Bone marrow (tissue), 2 donors: Measurements from ENCODE around the gene FAM168A.
A peak's percentile ranks its signal among the peaks of the same experiment; 100 is the strongest.

ENCODE experiments used
- DNase-seq, 2 donors: peaks; one replicate each; lab custom pipeline; 2025; lab: John Stamatoyannopoulos, UW

Gene FAM168A

GRCh38 chr11:73556966-73557365 is 40.9 kb downstream of the FAM168A start:
- DNase-seq: no peak

DNA sequence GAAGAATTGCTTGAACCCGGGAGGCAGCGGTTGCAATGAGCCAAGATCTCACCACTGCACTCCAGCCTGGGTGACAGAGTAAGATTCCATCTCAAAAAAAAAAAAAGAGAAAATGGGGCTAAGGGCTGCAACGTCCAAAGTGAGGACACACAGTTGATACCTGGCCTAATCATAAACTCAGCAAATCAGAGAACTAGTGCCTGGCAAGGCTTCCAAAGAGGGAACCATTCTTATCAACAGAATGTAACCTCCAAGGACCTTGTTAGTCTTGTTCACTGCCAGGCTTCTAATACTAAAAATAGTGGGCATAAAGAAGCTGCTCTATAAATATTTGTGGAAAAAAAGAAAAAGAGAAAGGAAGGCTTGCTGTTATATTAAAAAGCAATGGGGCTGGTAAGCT is 42.3 kb downstream of the FAM168A start:
- DNase-seq: no peak

- no peak for DNase-seq
Observed at GRCh38 chr11:73554671-73555320, 43.1 kb downstream of the FAM168A start.

- no peak for DNase-seq
Observed at GRCh38 chr11:73553266-73553665, 44.6 kb downstream of the FAM168A start.

GRCh38 chr11:73551677-73552076 is 46.2 kb downstream of the FAM168A start:
- DNase-seq: no peak

DNA sequence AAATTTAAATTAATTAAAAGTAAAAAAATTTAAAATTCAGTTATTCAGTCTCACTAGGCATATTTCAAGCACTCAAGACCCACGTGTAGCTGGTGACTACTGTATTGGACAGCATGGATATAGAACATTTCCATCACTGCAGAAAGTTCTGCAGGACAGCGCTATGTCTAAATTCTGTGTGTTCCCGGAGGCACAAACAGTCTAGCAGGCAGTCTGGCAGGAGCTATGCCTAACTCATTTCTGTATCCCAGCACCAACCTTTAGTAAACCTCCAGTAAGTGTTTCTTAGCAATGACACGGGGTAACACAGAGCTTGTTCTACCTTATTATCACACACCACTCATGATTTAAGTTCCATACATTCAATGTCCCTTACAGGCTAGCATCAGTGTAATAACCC is 48.5 kb downstream of the FAM168A start:
- DNase-seq: no peak

GRCh38 chr11:73547706-73548595 is 50.0 kb downstream of the FAM168A start:
- no peak for DNase-seq

- no peak for DNase-seq
Observed at GRCh38 chr11:73542175-73542574, 55.7 kb downstream of the FAM168A start.

DNA sequence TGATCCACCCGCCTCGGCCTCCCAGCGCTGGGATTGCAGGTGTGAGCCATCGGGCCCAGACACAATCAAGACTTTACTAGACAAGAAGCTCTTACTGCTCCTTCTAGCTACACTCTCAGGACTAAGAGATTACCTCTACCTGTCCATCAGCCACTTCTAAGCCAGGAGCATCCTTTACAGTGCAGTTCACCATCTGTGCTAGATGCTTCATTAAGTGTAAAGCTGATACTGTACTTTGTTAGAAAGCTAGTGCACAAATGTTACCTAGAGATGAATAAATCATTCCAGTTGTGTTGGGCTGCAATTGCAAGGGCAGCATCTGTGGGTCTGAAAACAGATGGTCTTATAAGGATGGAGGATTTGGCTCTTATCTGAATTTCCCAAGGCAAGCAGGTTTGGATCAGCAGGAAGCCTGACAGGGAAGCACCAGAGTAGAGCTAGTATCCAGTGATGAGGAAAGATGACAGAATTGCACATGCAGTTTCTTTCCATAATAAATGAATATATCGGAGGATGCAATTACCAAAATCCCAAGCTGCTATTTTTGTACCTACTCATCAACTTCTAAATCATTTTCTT is 58.3 kb downstream of the FAM168A start:
- DNase-seq: no peak

GRCh38 chr11:73538381-73538872 is 59.5 kb downstream of the FAM168A start:
- peak in 1 of 2 donors; percentile 82 for DNase-seq

- DNase-seq: no peak
Observed at GRCh38 chr11:73537969-73538368, 59.9 kb downstream of the FAM168A start.

DNA sequence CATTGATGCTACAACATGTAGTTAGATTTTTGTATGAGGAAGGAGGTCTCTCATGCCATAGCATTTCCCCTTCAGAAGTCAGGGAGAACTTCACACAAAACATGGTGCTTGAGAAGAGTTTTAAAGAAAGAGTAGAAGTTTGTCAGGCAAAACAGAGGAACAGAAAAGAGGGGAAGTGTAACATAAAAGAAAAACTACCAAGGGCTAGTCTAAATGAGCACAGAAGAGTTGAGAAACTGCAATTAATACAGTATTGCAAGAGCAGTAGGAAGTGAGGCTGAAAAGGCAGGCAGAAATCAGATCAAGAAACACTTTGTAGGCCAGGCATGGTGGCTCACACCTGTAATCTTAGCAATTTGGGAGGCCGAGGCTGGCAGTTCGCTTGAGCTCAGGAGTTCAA is 61.0 kb downstream of the FAM168A start:
- DNase-seq: no peak

- no peak for DNase-seq
Observed at GRCh38 chr11:73532310-73532709, 65.6 kb downstream of the FAM168A start.

- no peak for DNase-seq
Observed at GRCh38 chr11:73531386-73531785, 66.5 kb downstream of the FAM168A start.

DNA sequence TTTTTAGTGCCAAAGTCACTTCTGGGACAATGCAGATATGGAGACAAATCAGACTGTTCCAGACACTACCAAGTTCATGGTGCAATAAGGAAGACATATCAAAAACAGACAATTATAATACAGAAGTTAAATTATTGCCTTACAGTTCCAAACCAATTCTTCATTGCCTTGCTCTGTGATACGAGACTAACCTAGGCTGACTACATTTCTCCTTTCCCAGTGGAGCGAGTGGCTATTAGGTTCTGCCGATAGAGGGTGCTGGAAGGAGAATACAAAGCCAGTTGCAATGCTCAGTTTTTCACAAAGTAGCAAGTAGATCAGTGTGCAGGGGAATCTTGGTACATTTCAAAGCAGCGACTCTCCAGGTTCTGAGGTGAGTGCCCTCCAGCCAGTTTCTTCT is 67.8 kb downstream of the FAM168A start:
- peak in 1 of 2 donors; percentile 14 for DNase-seq

- no peak for DNase-seq
Observed at GRCh38 chr11:73529204-73529530, 68.7 kb downstream of the FAM168A start.

- peak in 1 of 2 donors; percentile 39 for DNase-seq
Observed at GRCh38 chr11:73528483-73529203, 69.3 kb downstream of the FAM168A start.

DNA sequence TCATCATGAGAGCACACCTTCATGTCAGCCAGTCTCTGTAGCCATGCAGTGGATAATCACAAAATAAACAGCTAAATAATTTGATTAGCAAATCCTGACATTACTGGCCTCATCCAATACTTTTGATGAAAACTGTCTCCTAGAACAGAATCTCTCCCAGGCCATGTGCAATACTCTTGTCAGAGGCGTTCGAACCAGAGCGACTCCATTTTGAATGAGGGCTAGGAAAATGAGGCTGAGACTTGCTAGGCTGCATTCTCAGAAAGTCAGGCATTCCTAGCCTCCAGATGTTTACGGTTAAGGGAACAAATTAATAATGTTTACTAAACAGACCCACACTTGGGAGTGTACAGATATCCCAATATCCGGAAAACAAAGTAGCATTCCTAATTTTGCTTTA is 69.9 kb downstream of the FAM168A start:
- DNase-seq: no peak

DNA sequence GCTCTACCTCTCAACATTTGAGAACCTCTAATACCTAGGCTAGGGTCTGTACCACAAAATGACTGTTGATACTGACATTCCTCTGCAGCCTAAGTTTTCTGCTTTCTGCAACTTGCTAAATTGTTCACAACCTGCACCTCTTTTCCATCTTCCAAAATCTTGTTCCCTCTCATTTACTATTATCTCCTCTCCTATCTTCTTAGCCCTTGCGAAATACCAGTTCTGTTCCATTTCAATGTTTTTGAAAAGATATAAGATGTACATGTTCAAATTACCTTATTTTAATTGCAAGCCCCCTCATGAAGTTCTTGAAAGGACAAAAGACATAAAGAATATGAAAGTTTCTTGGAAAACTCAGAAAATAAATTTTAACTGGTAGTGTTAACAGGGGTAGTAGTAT is 72.3 kb downstream of the FAM168A start:
- no peak for DNase-seq

DNA sequence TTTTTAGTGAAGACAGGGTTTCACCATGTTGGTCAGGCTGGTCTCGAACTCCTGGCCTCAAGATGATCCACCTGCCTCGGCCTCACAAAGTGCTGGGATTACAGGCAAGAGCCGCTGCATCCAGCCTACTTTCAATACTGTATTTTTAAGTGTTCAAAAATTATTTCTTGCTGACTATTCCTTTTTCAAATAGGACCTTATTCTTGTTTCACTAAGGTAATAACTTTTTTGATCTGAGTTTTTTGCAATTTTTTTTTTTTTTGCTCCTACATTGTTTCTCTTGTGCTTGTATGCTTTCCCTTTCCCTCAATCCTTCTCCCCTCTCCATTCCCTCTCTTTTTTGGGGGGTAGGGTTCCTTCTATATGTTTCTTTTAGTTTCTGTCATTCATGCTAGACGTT is 73.1 kb downstream of the FAM168A start:
- no peak for DNase-seq

DNA sequence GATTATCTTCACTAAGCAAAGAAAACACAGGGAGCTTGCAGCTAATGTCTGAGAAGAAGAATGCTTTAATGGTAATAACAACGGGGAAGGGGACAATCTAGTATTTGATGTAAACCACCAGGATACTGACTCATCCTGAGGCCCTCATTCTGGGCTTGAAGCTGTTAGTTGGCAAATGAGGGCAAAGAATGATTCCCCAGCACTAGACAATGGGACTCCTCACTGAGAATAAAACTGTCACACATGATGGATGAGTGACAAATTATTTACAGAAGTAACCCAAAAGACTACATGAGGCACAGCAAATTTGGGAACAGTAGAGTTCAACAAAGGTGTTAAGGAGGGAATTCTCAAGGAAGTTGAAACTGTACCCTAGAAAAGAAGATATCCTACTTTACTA is 76.3 kb downstream of the FAM168A start:
- peak in 1 of 2 donors; percentile 74 for DNase-seq

DNA sequence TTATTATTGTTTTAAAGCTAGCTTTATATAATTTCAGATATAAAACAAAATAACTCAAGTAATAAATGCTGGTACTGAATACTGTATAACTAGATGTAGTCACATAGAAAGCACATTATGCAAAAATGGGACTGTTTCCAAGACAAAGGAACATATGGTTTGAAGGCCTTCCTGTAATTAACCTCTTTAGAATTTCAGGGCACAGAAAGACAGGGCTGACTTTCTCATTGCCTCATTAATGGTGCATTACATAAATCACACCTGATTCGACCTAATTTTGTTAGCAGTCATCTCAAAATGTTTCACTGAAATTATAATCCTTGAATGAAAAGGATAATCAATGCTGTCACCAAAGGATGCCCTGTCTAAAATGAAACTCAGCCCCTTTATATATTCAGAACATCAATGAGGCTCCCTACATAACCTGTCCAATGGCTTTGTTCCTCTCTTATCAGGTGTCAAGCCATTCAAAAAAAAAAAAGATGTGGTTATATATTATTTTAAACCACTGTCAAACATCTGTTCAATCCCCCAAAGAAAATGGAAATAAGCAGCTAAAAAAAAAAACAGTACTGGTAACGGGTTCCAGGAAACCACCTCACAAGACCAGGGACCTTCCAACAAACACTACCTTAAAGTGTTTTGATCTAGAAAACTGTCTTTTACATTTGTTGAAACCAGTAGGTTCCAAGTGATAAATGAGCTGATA is 77.4 kb downstream of the FAM168A start:
- peak in 1 of 2 donors; percentile 7 for DNase-seq
